H1 (cell line): Measurements from ENCODE around the gene ABCF2. TPM values are rescaled to one million over a fixed set of nuclear protein-coding genes. Genes with fewer than 3 reads are reported as not detected.

Source experiments
- JUND ChIP-seq: IDR thresholded peaks from 2 replicates; pipeline ENCODE4 v1.6.1; 2011; ENCODE audit warnings: mild to moderate bottlenecking, improper control_type of control experiment, low read length
- KDM5A ChIP-seq: fragments of 200-600 bp; IDR thresholded peaks from 2 replicates; pipeline ENCODE4 v1.7.1; 2012; ENCODE audit warnings: mild to moderate bottlenecking, low read length, inconsistent platforms, mixed read lengths
- RBBP5 ChIP-seq: IDR thresholded peaks from 2 replicates; pipeline ENCODE4 v1.7.1; 2012; ENCODE audit warnings: low read depth, mild to moderate bottlenecking, inconsistent platforms, low read length, moderate library complexity, borderline replicate concordance
- SRF ChIP-seq: IDR thresholded peaks from 2 replicates; pipeline ENCODE4 v1.6.1; 2011; ENCODE audit warnings: mild to moderate bottlenecking, low read depth, low read length, moderate library complexity
- TEAD4 ChIP-seq: IDR thresholded peaks from 2 replicates; pipeline ENCODE4 v1.6.1; 2012; ENCODE audit warnings: low read depth, low read length, inconsistent platforms, mixed read lengths
- polyA plus RNA-seq, 7 experiments: library from polyadenylated mRNA; depleted of rRNA in 3 of 7; stranded (reverse) in 5 of 7; unstranded in 2 of 7; fragments of >200 nt in 5 of 7; fragments of 200-250 nt in 2 of 7; gene quantifications; 1 replicate in 5 of 7; 2 replicates in 1 of 7; 4 replicates in 1 of 7; pipeline versions ENCODE4 v1.2.1 to v1.2.3, GENCODE V29; 2011 to 2013; ENCODE audit warnings: missing spikeins in 2 of 7, mixed read lengths in 2 of 7
- total RNA-seq: library from RNA; stranded (reverse); fragmentation: NEBNext Ultra II Directional; extraction: Animal tissue kit (Norgen Biotek cat#: 25700); gene quantifications from 2 replicates; pipeline ENCODE4 v1.2.1, GENCODE V29; 2021

Gene ABCF2
- total and polyA plus RNA-seq, 2 of the 8 experiments (the other 6 are each of a cell fraction or from before 2014, with no cell fraction given): 28.0 to 55.0 TPM

GRCh38 chr7:151172273-151173141, 54.5 kb downstream of the ABCF2 start (continued):
- TF ChIP-seq KDM5A (no peak), RBBP5 (no peak), TEAD4 (peak; percentile 74), JUND (no peak), SRF (no peak)
